Anterior cingulate cortex (tissue), 58 donors: ENCODE measurements around the gene NR4A1.

Source experiments
- DNase-seq, 58 donors: peaks; one replicate each; lab custom pipeline; 2025; lab: John Stamatoyannopoulos, UW

NR4A1 gene

GRCh38 chr12:52070185-52070925 lies 19.1 kb downstream of the NR4A1 start:
- peak in 1 of 58 donors; percentile 54 for DNase-seq

DNA sequence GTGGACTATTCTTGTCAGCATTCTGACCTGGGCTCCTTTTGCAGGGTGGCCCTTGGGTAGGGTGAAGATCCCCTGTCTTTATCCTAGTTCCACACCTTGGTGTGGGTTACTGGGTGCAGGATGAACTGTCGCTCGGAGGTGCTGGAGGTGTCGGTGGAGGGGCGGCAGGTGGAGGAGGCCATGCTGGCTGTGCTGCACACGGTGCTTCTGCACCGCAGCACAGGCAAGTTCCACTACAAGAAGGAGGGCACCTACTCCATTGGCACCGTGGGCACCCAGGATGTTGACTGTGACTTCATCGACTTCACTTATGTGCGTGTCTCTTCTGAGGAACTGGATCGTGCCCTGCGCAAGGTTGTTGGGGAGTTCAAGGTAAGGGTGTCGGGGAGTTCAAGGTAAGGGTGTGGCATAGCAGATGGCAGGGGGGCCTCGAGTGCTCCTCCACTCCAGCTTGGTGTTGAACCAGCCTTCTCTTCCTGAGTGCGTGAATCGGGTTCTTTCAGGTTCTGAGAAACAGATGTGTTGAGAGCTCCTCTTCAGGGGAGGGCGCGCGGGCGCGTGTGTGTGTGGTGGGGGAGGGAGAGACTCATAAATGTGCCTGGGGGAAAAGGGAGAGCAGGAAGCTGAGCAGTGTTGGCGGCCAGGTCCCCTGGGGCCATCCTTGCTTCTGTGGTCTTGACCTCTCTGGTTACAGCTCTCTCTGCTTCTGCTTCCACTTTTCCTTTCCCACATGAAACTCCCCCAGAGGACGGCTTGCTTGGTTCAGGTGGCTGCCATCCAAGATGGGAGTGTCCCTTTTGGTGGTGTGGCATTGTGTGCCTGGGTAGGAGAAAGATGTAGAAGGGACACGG lies 22.5 kb downstream of the NR4A1 start:
- DNase-seq: no peak

GRCh38 chr12:52074971-52075724 lies 23.9 kb downstream of the NR4A1 start:
- no peak for DNase-seq

DNA sequence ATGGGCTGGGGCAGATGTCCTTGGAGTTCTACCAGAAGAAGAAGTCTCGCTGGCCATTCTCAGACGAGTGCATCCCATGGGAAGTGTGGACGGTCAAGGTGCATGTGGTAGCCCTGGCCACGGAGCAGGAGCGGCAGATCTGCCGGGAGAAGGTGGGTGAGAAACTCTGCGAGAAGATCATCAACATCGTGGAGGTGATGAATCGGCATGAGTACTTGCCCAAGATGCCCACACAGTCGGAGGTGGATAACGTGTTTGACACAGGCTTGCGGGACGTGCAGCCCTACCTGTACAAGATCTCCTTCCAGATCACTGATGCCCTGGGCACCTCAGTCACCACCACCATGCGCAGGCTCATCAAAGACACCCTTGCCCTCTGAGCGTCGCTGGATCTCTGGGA lies 25.6 kb downstream of the NR4A1 start:
- DNase-seq: no peak

DNA sequence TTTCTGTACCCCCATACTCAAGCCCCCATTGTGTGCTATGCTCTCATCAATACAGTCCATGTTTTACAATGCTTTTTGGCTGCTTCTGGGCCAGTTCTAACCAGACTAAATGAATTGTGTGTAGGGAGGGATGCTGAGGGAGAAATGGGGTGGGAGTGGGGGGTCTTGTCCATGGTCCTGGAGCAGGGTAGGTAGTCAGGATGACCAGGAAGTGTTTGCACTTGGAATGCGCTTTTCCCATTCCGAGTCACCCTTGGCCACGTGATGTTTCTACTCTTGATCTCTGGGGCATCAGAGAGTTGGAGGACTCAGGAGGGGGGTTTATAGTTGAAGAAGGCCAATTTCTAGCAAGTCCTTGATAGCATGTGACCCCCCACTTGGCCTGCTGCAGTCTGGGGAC lies 27.0 kb downstream of the NR4A1 start:
- DNase-seq: no peak

- DNase-seq: no peak
Measured at GRCh38 chr12:52079576-52080402, 28.5 kb downstream of the NR4A1 start, which contains the start of gene SMIM41. Gene SMIM41, plus strand, starts transcription at chr12:52079704. Its CDS starts 76 bp downstream, at chr12:52079780.

DNA sequence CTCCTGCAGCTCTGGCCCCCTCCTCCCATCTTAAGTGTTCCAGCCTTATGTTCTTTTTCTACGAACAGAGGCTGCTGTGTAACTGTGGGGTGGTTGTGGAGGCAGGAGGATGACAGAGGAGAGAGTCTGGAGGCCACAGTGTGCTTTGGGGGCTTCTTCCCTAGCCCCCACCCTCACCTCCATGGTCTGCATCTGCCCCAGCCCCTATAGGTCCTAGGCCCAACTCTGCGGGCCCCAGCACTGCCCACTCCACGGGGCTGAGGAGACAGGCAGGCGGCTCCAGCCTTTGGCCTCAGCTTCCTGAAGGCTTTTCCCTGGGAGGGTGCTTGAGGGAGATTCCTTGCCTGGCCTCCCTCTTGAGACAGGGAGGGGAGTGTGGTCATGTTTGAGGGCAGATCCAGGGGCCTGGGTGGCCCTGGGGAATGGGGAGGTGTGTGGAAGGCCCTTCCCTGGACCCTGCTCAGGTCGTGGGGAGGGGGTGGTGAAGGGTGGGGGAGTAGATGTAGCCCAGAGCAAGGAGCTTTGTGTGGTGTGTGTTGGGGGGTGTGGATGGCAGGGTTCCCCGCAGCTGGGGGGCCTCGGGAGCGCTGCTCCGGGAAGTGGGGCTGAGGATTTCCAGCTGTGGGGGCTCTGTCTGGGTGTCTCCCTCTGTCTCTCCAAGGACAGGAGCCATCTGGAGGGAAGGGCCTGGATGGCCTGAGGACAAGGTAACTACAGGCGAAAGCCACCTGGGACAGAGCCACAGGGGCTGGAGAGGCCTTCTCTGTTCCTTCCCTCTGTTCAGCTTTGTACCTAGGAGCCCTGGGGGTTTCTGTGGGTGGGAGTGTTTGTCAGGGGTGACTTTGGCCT lies 29.4 kb downstream of the NR4A1 start:
- DNase-seq: no peak

GRCh38 chr12:52081263-52081733 lies 30.1 kb downstream of the NR4A1 start:
- DNase-seq: no peak

DNA sequence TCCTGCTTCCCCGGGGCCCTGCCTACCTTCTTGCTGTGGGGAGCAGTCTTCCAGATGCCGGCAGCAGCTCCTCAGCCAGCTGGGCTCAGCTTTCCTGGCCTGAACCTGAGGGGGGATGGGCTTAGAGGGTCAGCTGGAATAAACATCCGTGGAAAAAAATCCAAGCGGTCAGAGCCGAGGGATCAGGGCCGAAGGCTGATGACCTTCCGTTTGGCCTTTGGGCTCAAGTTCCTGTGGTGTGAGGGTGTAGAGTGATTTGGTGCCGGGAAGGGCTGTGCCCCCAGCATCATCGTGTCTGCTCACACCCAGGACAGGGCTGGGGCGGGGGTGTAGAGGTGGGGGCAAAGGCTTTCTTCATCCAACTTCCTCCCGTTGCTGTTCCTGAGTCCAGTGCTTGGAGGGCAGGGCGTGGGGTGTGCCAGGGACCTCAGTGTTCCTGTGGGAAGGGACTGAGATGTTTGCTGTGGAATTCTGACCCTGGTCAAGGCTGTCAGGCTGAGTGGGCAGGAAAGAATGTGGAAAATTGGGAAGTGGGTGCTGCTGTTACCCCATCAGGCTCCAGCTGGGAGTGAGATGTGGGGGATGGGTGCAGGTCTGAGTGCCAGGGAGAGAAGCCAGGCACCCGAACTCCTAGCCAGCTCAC lies 30.9 kb downstream of the NR4A1 start:
- no peak for DNase-seq

GRCh38 chr12:52082669-52082987 lies 31.4 kb downstream of the NR4A1 start:
- peak in 4 of 58 donors; percentile 7 to 25 (median 14) for DNase-seq

GRCh38 chr12:52082988-52083637 lies 31.9 kb downstream of the NR4A1 start:
- DNase-seq: peak in 34 of 58 donors; percentile 14 to 63 (median 34)

- no peak for DNase-seq
Measured at GRCh38 chr12:52083638-52083996, 32.4 kb downstream of the NR4A1 start.

GRCh38 chr12:52084491-52085231 lies 33.4 kb downstream of the NR4A1 start:
- DNase-seq: peak in 2 of 58 donors; percentile 6 to 11

DNA sequence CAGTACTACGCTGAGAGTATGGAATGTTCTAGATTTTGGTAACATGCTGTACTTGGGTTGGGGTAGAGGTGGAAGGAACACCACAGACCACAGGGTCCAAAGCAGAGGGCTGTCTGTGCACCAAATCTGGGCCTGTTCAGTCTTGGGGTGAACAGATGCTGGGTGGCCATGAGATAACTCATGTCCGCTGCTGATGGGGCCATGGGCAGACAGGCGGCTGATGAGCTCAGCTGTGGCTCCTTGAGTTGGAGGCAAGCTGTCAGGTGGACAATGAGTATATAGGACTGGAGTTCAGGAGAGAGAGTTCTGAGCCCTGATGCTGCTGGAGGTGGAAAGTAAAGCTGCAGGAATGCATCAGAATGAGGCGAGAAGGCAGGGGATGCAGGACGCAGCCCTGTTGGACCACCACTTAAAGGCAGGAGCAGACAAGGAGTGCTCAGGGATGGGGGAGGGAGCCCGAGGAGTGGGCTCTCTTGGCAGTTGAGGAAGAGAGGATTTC lies 34.5 kb downstream of the NR4A1 start:
- no peak for DNase-seq

- DNase-seq: no peak
Measured at GRCh38 chr12:52086366-52086765, 35.1 kb downstream of the NR4A1 start.

DNA sequence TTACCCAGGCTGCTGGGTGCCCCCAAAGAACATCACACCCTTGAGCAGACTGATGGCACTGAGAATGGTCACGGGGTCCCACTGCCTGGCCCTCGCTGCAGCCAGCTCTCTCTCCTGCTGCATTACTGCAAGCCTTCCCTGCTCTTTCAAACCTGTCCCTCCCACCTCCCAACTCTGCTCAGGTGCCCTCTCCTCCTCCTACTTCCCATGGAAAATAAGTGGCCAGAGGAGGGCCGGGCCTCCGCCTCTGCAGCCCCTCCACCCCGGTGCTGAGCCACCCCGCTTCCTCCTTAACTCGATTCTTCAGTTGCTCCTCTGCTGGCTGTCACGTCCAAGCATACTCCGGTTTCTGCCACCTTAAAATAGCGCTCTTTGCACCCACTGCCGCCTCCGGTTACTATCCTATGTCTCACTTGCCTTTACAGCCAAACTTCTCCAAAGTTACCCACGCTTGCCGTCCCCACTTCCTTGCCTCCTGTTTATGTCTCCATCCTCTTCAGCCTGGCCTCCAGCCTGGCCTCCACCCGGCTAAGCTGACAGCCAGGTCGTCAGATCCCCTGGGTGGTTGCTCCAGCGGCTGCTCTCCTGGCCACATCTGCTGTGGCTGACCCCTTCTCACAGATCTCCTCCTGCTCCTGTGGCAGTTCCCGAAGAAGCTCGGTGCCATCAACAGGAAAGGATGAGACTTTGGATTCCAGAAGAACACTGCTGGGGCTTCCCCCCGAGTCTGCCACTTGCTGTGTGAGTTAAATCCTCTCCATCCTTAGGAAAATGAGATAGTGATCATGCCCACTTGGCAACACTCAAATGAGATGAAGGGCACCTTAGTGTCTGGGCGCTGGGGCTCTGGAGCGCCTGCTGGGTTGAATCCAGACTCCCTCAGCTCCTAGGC lies 35.9 kb downstream of the NR4A1 start:
- peak in 18 of 58 donors; percentile 14 to 64 (median 38) for DNase-seq
